ENCODE data around the gene GLS2.
"Not testable (repeated sequence)": the region's sequence is repeated elsewhere in the genome, so short reads cannot be mapped to it uniquely, and the experiment has no call there.

The GLS2 gene

GRCh38 chr12:56493409-56494105 is 5.6 kb upstream of the GLS2 start:
- not testable (repeated sequence) for DNase-seq (ENCODE audit: low read depth, low spot score)

- DNase-seq (ENCODE audit: low read depth, low spot score), result no peak
Observed at GRCh38 chr12:56490360-56490759, 2.4 kb upstream of the GLS2 start.

GRCh38 chr12:56487448-56488040 is 417 bp downstream of the GLS2 start:
- DNase-seq (ENCODE audit: low read depth, low spot score), result no peak

GRCh38 chr12:56486694-56487093 is 1.3 kb downstream of the GLS2 start:
- DNase-seq (ENCODE audit: low read depth, low spot score), result no peak

- DNase-seq (ENCODE audit: low read depth, low spot score), result no peak
Observed at GRCh38 chr12:56484566-56484965, 3.4 kb downstream of the GLS2 start.

GRCh38 chr12:56479625-56480024 is 8.3 kb downstream of the GLS2 start:
- no peak for DNase-seq (ENCODE audit: low read depth, low spot score)

GRCh38 chr12:56477521-56478225 is 10.3 kb downstream of the GLS2 start:
- DNase-seq (ENCODE audit: low read depth, low spot score), result no peak

GRCh38 chr12:56476972-56477432 is 11.0 kb downstream of the GLS2 start:
- DNase-seq (ENCODE audit: low read depth, low spot score), result no peak

- DNase-seq (ENCODE audit: low read depth, low spot score), result no peak
Observed at GRCh38 chr12:56476143-56476542, 11.8 kb downstream of the GLS2 start.

GRCh38 chr12:56474389-56474788 is 13.6 kb downstream of the GLS2 start:
- no peak for DNase-seq (ENCODE audit: low read depth, low spot score)

- no peak for DNase-seq (ENCODE audit: low read depth, low spot score)
Observed at GRCh38 chr12:56469007-56469930, 18.7 kb downstream of the GLS2 start.

GRCh38 chr12:56468216-56469006 is 19.6 kb downstream of the GLS2 start, which contains the start of gene SPRYD4:
SPRYD4 (plus strand) TSS chr12:56468578; CDS start chr12:56468592, 14 bp downstream.
- DNase-seq (ENCODE audit: low read depth, low spot score), result peak; percentile 83

- no peak for DNase-seq (ENCODE audit: low read depth, low spot score)
Observed at GRCh38 chr12:56462565-56462964, 25.4 kb downstream of the GLS2 start.

GRCh38 chr12:56461235-56462159 is 26.5 kb downstream of the GLS2 start:
- no peak for DNase-seq (ENCODE audit: low read depth, low spot score)

GRCh38 chr12:56457817-56458216 is 30.1 kb downstream of the GLS2 start:
- no peak for DNase-seq (ENCODE audit: low read depth, low spot score)

GRCh38 chr12:56454557-56454956 is 33.4 kb downstream of the GLS2 start, which contains the start of gene MIP:
MIP (minus strand) TSS chr12:56454657; CDS start chr12:56454613, 44 bp downstream.
- no peak for DNase-seq (ENCODE audit: low read depth, low spot score)

GRCh38 chr12:56451147-56451546 is 36.8 kb downstream of the GLS2 start:
- no peak for DNase-seq (ENCODE audit: low read depth, low spot score)

- no peak for DNase-seq (ENCODE audit: low read depth, low spot score)
Observed at GRCh38 chr12:56450241-56450640, 37.7 kb downstream of the GLS2 start.

GRCh38 chr12:56449622-56449984 is 38.4 kb downstream of the GLS2 start:
- DNase-seq (ENCODE audit: low read depth, low spot score), result no peak

All from smooth muscle cell of the brain vasculature (primary cell).